BLaER1 treated with 17β-estradiol and CSF1 and Interleukin-3, amounts not matched to agents 10 nM and 100 nM (cell line): ENCODE measurements around the gene CNBP.

ENCODE experiments used
- H3K27ac ChIP-seq, 11 experiments: shearing (Covaris generic); formaldehyde crosslinking; 2 replicates each; pipeline ENCODE4 v1.8.1; 2022
- H3K27me3 ChIP-seq, 11 experiments: shearing (Covaris generic); formaldehyde crosslinking; 2 replicates each; pipeline ENCODE4 v1.8.1; 2022
- H3K36me3 ChIP-seq, 11 experiments: shearing (Covaris generic); formaldehyde crosslinking; 2 replicates each; pipeline ENCODE4 v1.8.1; 2022
- H3K4me1 ChIP-seq, 10 experiments: shearing (Covaris generic); formaldehyde crosslinking; 2 replicates each; pipeline ENCODE4 v1.8.1; 2022
- H3K4me2 ChIP-seq, 11 experiments: shearing (Covaris generic); formaldehyde crosslinking; 2 replicates each; pipeline ENCODE4 v1.8.1; 2022
- H3K4me3 ChIP-seq, 10 experiments: shearing (Covaris generic); formaldehyde crosslinking; 2 replicates each; pipeline ENCODE4 v1.8.1; 2022
- H3K9ac ChIP-seq, 11 experiments: shearing (Covaris generic); formaldehyde crosslinking; 2 replicates each; pipeline ENCODE4 v1.8.1; 2022
- H3K9me3 ChIP-seq, 11 experiments: shearing (Covaris generic); formaldehyde crosslinking; replicated peaks in 1 of 11; 2 replicates each; pipeline ENCODE4 v1.8.1; 2022
- H4K20me1 ChIP-seq, 11 experiments: shearing (Covaris generic); formaldehyde crosslinking; 2 replicates each; pipeline ENCODE4 v1.8.1; 2022
- Cebpa-rat ChIP-seq, 11 experiments: shearing (Covaris generic); IDR thresholded peaks; 2 replicates each; pipeline ENCODE4 v1.8.1; 2022

CNBP gene

GRCh38 chr3:129218742-129219141 lies 35.0 kb upstream of the CNBP start:
- no peaks in the 10 kb centered on the region for H4K20me1 ChIP-seq
- H3K4me1 ChIP-seq, result peaks cover 0 to 16% (median 3%) of the 10 kb centered on the region in 10 experiments; a peak in 10 of 20 replicates
- TF ChIP-seq Cebpa-rat (IDR thresholded peaks at IDR 0.05), result no peak
- no peaks in the 10 kb centered on the region for H3K36me3 ChIP-seq
- no peak overlapping the region for H3K4me2 ChIP-seq
- no peak overlapping the region for H3K4me3 ChIP-seq
- no peaks in the 10 kb centered on the region for H3K9me3 ChIP-seq
- no peaks in the 10 kb centered on the region for H3K27me3 ChIP-seq
- H3K9ac ChIP-seq, result no peak overlapping the region
- no peak overlapping the region for H3K27ac ChIP-seq

- Histone ChIP-seq H3K27me3 (no peaks in the 10 kb centered on the region), H3K4me1 (peaks cover 0 to 12% (median 0%) of the 10 kb centered on the region in 10 experiments; a peak in 7 of 20 replicates), H3K9me3 (no peaks in the 10 kb centered on the region), H3K4me2 (no peak overlapping the region), H3K36me3 (no peaks in the 10 kb centered on the region), H3K9ac (no peak overlapping the region), H3K4me3 (no peak overlapping the region), H3K27ac (no peak overlapping the region), H4K20me1 (no peaks in the 10 kb centered on the region)
- no peak for TF ChIP-seq Cebpa-rat (IDR thresholded peaks at IDR 0.05)
These were observed 29.5 kb upstream of the CNBP start for GRCh38 chr3:129213238-129213637.

GRCh38 chr3:129211772-129212171 lies 28.1 kb upstream of the CNBP start:
- Histone ChIP-seq H3K9me3 (no peaks in the 10 kb centered on the region), H3K4me1 (peaks cover 0 to 12% (median 0%) of the 10 kb centered on the region in 10 experiments; a peak in 7 of 20 replicates), H3K9ac (no peak overlapping the region), H3K36me3 (no peaks in the 10 kb centered on the region), H4K20me1 (no peaks in the 10 kb centered on the region), H3K27me3 (no peaks in the 10 kb centered on the region), H3K27ac (no peak overlapping the region), H3K4me3 (no peak overlapping the region), H3K4me2 (peak overlapping the region in 4 of 11 experiments; percentile 10 to 58 (median 50); a peak in 5 of 22 replicates)
- TF ChIP-seq Cebpa-rat (IDR thresholded peaks at IDR 0.05), result no peak

- H3K4me3 ChIP-seq, result no peak overlapping the region
- peak in 1 of 11 experiments; percentile 17; a peak in 1 of 22 replicates for TF ChIP-seq Cebpa-rat (IDR thresholded peaks at IDR 0.05)
- H3K9ac ChIP-seq, result no peak overlapping the region
- H3K9me3 ChIP-seq, result no peaks in the 10 kb centered on the region
- no peaks in the 10 kb centered on the region for H3K36me3 ChIP-seq
- H3K4me1 ChIP-seq, result peaks cover 0 to 12% (median 0%) of the 10 kb centered on the region in 10 experiments; a peak in 7 of 20 replicates
- H3K27me3 ChIP-seq, result no peaks in the 10 kb centered on the region
- H3K27ac ChIP-seq, result no peak overlapping the region
- peak overlapping the region in 4 of 11 experiments; percentile 10 to 58 (median 50); a peak in 5 of 22 replicates for H3K4me2 ChIP-seq
- H4K20me1 ChIP-seq, result no peaks in the 10 kb centered on the region
These were observed 27.6 kb upstream of the CNBP start for GRCh38 chr3:129211345-129211744.

- no peaks in the 10 kb centered on the region for H3K9me3 ChIP-seq
- no peak overlapping the region for H3K9ac ChIP-seq
- H3K4me1 ChIP-seq, result peaks cover 0 to 12% (median 0%) of the 10 kb centered on the region in 10 experiments; a peak in 7 of 20 replicates
- H3K27ac ChIP-seq, result no peak overlapping the region
- no peak overlapping the region for H3K4me3 ChIP-seq
- H4K20me1 ChIP-seq, result no peaks in the 10 kb centered on the region
- no peaks in the 10 kb centered on the region for H3K27me3 ChIP-seq
- H3K4me2 ChIP-seq, result no peak overlapping the region
- no peak for TF ChIP-seq Cebpa-rat (IDR thresholded peaks at IDR 0.05)
- no peaks in the 10 kb centered on the region for H3K36me3 ChIP-seq
These were observed 23.8 kb upstream of the CNBP start for GRCh38 chr3:129207479-129207878.

DNA sequence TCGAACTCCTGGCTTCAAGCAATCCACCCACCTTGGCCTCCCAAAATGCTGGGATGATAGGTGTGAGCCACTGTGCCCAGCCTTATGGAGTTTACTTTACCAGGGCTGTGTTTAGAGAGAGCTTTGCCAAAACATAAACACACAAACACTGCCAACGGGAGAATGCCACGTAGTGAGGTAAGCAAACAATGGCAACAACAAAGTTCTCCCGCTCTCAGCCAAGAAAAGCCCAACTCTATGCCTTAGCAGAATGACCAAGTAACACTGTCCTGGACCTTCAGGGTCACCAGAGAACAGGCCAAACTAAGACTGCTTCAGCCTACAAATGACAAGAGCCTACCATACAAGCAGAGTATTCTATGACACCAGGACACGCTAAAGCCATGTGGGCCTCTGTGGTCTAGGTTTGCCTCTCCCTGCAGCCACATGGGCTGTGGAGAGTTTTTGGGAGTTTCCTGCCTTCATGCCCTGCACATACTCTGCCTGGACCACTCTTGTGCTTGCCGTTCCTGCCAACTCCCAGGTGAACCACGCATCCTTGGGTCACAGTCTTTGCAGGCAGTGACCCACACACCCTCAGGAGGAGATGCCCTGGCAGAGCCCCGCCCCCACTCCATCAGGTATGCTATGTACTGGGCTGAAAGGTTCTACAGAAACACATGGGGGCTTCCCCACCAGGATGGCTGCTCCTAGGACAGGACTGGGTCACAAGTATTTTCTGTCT lies 21.6 kb upstream of the CNBP start:
- Histone ChIP-seq H3K27me3 (no peaks in the 10 kb centered on the region), H3K27ac (no peak overlapping the region), H3K4me3 (no peak overlapping the region), H3K4me2 (no peak overlapping the region), H3K9me3 (no peaks in the 10 kb centered on the region), H3K4me1 (peaks cover 0 to 1% (median 0%) of the 10 kb centered on the region in 10 experiments; a peak in 1 of 20 replicates), H3K36me3 (no peaks in the 10 kb centered on the region), H4K20me1 (no peaks in the 10 kb centered on the region), H3K9ac (no peak overlapping the region)
- TF ChIP-seq Cebpa-rat (IDR thresholded peaks at IDR 0.05), result no peak

- no peaks in the 10 kb centered on the region for H3K9me3 ChIP-seq
- no peaks in the 10 kb centered on the region for H3K27me3 ChIP-seq
- peaks cover 0 to 9% (median 0%) of the 10 kb centered on the region in 10 experiments; a peak in 4 of 20 replicates for H3K4me1 ChIP-seq
- no peaks in the 10 kb centered on the region for H4K20me1 ChIP-seq
- H3K27ac ChIP-seq, result no peak overlapping the region
- H3K36me3 ChIP-seq, result no peaks in the 10 kb centered on the region
- no peak overlapping the region for H3K4me3 ChIP-seq
- no peak overlapping the region for H3K4me2 ChIP-seq
- H3K9ac ChIP-seq, result no peak overlapping the region
- no peak for TF ChIP-seq Cebpa-rat (IDR thresholded peaks at IDR 0.05)
These were observed 20.8 kb upstream of the CNBP start for GRCh38 chr3:129204473-129204872.

DNA sequence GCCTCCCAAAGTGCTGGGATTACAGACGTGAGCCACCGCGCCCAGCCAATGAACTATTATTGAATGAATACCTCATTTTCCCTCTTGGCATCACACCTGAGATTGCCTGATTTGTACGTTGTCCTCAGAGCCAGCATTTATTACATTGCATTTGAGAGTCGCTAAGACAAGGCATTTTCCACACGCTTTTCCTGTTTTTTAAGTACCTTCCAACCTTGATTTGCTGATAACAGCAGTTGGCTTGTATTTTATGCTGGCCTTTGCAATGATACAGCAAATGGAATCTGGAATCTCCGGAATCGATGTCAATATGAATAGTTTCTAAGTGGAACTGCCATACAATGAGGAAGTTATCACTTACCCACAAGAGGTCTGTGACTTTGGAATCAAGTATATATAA lies 15.7 kb upstream of the CNBP start:
- no peak for TF ChIP-seq Cebpa-rat (IDR thresholded peaks at IDR 0.05)
- no peaks in the 10 kb centered on the region; a peak in 1 of 22 replicates for H4K20me1 ChIP-seq
- H3K36me3 ChIP-seq, result no peaks in the 10 kb centered on the region
- H3K4me1 ChIP-seq, result peaks cover 20 to 60% (median 31%) of the 10 kb centered on the region in 10 experiments
- H3K27ac ChIP-seq, result no peak overlapping the region
- no peaks in the 10 kb centered on the region for H3K9me3 ChIP-seq
- H3K4me3 ChIP-seq, result no peak overlapping the region
- peak overlapping the region in 2 of 11 experiments; percentile 41 to 47; a peak in 2 of 22 replicates for H3K4me2 ChIP-seq
- H3K9ac ChIP-seq, result no peak overlapping the region
- H3K27me3 ChIP-seq, result no peaks in the 10 kb centered on the region

DNA sequence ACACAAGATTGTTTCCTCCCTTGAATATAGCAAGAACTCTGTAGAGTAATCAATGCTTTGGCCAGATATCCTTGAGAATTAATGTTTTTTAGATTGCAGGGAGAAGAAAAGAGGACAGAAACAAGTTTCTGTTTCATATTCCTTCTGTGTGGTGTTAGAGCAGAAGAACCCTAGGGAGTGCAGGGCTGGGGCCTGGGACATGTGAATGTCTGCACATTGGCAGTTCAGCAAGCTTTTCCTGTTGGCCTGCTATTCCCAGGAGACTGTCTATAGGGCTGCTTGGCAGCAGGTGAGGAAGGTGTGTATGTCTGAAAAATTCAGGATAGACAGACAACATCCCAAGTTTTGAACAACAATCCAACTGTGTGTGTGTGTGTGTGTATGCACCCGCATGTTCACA lies 13.6 kb upstream of the CNBP start:
- Histone ChIP-seq H3K4me3 (no peak overlapping the region), H3K4me1 (peaks cover 20 to 63% (median 31%) of the 10 kb centered on the region in 10 experiments), H3K9me3 (no peaks in the 10 kb centered on the region), H3K27me3 (no peaks in the 10 kb centered on the region), H4K20me1 (no peaks in the 10 kb centered on the region; a peak in 1 of 22 replicates), H3K36me3 (0 out of 22 replicates have a peak, but pooled peaks cover 0 to 3% (median 0%) of the 10 kb centered on the region in 11 experiments), H3K27ac (peak overlapping the region in 6 of 11 experiments; percentile 0 to 71 (median 30); a peak in 6 of 22 replicates), H3K9ac (peak overlapping the region in 2 of 11 experiments; percentile 1 to 2; a peak in 1 of 22 replicates), H3K4me2 (peak overlapping the region; percentile 48 to 87 (median 70))
- TF ChIP-seq Cebpa-rat (IDR thresholded peaks at IDR 0.05), result no peak
